Osteocyte (in vitro differentiated cells): Measurements from ENCODE around the gene C1QTNF12. TPM values are rescaled to one million over a fixed set of nuclear protein-coding genes. Genes with fewer than 3 reads are reported as not detected.

ENCODE experiments used
- DNase-seq: peaks from one replicate; pipeline ENCODE4 v3.0.0; 2021; ENCODE audit warnings: mixed read lengths; ENCODE audit not compliant: unreplicated experiment; ENCODE audit errors: extremely low spot score
- H3K27ac Mint-ChIP-seq: one replicate; pipeline ENCODE4 v1.8.0; 2021; ENCODE audit warnings: mild to moderate bottlenecking, mixed read lengths; ENCODE audit not compliant: unreplicated experiment
- H3K27me3 Mint-ChIP-seq: one replicate; pipeline ENCODE4 v1.8.0; 2021; ENCODE audit warnings: mixed read lengths; ENCODE audit not compliant: unreplicated experiment
- H3K36me3 Mint-ChIP-seq: one replicate; pipeline ENCODE4 v1.8.0; 2021; ENCODE audit warnings: mixed read lengths; ENCODE audit not compliant: unreplicated experiment
- H3K4me1 Mint-ChIP-seq: one replicate; pipeline ENCODE4 v1.8.0; 2021; ENCODE audit warnings: mixed read lengths; ENCODE audit not compliant: unreplicated experiment
- H3K4me3 Mint-ChIP-seq: one replicate; pipeline ENCODE4 v1.8.0; 2021; ENCODE audit warnings: mild to moderate bottlenecking, moderate library complexity, mixed read lengths; ENCODE audit not compliant: unreplicated experiment
- H3K9me3 Mint-ChIP-seq: one replicate; pipeline ENCODE4 v1.8.0; 2021; ENCODE audit warnings: mixed read lengths; ENCODE audit not compliant: unreplicated experiment
- total RNA-seq: library from RNA; stranded (reverse); gene quantifications from 2 replicates; pipeline ENCODE4 v1.2.1, GENCODE V29; 2021
- TF ChIP-seq, protein P1 (sequence below): fragments of 200-600 bp; sonication (generic); IDR thresholded peaks from 2 replicates; pipeline ENCODE4 v1.5.0; 2021; ENCODE audit warnings: antibody characterized with exemption, mild to moderate bottlenecking, moderate library complexity

C1QTNF12 gene
- total RNA-seq, 1 donor from 2014 or later, result 3.6 TPM

DNA sequence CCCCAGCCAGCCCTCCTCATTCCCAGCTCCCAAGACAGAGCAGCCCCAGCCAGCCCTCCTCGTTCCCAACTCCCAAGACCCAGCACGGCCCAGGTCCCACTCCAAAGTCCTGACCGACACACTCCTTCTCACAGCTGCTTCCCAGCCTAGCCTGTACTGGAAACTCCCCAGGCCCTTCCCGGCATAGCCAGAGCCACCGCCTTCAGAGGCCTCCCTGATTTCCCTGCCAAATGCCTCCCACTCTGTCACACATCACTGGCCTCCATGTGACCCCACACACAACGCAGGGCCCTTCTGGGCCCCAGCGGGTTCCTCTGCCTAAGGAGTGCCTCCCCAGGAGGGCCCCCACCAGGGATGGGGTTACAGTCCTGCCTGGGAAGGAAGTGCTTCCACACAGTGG lies 24.3 kb upstream of the C1QTNF12 start:
- peaks cover 37% of the 10 kb centered on the region for H3K4me1 Mint-ChIP-seq
- no peak for DNase-seq
- no peaks in the 10 kb centered on the region for H3K9me3 Mint-ChIP-seq
- H3K27ac Mint-ChIP-seq, result peak overlapping the region; percentile 73
- TF ChIP-seq, protein P1, sequence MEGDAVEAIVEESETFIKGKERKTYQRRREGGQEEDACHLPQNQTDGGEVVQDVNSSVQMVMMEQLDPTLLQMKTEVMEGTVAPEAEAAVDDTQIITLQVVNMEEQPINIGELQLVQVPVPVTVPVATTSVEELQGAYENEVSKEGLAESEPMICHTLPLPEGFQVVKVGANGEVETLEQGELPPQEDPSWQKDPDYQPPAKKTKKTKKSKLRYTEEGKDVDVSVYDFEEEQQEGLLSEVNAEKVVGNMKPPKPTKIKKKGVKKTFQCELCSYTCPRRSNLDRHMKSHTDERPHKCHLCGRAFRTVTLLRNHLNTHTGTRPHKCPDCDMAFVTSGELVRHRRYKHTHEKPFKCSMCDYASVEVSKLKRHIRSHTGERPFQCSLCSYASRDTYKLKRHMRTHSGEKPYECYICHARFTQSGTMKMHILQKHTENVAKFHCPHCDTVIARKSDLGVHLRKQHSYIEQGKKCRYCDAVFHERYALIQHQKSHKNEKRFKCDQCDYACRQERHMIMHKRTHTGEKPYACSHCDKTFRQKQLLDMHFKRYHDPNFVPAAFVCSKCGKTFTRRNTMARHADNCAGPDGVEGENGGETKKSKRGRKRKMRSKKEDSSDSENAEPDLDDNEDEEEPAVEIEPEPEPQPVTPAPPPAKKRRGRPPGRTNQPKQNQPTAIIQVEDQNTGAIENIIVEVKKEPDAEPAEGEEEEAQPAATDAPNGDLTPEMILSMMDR, result no peak
- peaks cover 5% of the 10 kb centered on the region for H3K36me3 Mint-ChIP-seq
- H3K27me3 Mint-ChIP-seq, result no peaks in the 10 kb centered on the region
- peak overlapping the region; percentile 60 for H3K4me3 Mint-ChIP-seq

DNA sequence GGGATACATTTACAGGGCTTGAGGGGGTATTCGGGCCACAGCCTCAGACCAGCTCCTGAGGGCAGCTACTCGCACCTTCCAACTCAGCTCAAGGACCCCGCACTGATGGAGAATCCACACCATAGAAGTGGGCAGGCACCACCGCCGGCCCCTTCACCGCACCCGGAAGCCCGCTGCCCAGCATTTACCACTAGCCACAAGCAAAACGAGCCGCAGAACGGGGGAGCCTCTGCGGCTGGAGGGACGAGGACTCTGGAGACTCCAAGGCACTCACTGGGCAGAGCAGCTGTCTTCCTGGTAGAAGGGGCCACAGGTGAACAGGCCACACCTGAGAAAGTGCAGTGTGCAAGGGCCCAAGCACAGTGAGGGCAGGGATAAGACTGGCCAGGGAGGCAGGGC lies 21.8 kb upstream of the C1QTNF12 start:
- Mint-ChIP-seq H3K27me3 (no peaks in the 10 kb centered on the region), H3K9me3 (no peaks in the 10 kb centered on the region), H3K4me3 (no peak overlapping the region), H3K27ac (peak overlapping the region; percentile 54), H3K4me1 (peaks cover 59% of the 10 kb centered on the region), H3K36me3 (peaks cover 5% of the 10 kb centered on the region)
- TF ChIP-seq, protein P1, result no peak
- no peak for DNase-seq

DNA sequence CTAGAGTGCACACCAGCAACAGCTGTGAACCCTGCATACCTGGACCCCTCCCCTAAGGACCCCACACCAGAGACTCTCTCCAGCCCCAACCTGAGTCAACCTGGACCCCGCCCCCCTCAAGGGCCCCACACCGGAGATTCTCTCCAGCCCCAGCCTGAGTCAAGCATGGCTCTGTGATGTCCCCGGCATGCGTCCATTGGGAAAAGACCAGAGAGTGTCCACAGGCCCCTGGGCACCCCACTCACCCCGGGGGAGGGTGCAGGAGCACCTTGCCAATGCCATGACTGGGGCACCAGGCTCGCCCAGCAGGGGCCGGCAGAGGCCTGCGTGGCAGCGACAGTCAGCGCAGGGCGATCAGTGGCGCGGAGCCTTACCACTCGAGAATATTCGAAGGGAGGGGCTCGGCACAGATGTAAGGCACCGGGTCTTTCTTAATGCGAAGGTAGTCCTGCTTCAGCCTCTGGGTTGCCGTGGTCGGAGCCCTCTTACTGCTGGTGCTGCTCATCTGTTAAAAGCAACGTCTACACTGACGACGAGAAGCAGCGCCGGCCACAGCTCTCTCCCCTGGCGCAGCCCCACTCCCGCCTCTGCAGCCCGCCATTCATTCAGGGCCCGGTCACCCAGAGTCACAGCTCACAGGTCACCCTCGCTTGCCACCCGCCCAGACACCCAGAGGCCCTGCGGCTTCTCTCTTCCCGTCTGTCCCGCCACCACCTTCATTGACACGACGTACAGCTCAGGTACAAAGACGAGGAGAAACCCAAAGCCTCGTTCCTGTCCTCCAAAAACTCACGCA lies 21.2 kb upstream of the C1QTNF12 start:
- H3K36me3 Mint-ChIP-seq, result peaks cover 9% of the 10 kb centered on the region
- H3K27ac Mint-ChIP-seq, result peak overlapping the region; percentile 54
- no peak overlapping the region for H3K4me3 Mint-ChIP-seq
- peaks cover 56% of the 10 kb centered on the region for H3K4me1 Mint-ChIP-seq
- TF ChIP-seq, protein P1, result no peak
- H3K27me3 Mint-ChIP-seq, result no peaks in the 10 kb centered on the region
- no peak for DNase-seq
- no peaks in the 10 kb centered on the region for H3K9me3 Mint-ChIP-seq

DNA sequence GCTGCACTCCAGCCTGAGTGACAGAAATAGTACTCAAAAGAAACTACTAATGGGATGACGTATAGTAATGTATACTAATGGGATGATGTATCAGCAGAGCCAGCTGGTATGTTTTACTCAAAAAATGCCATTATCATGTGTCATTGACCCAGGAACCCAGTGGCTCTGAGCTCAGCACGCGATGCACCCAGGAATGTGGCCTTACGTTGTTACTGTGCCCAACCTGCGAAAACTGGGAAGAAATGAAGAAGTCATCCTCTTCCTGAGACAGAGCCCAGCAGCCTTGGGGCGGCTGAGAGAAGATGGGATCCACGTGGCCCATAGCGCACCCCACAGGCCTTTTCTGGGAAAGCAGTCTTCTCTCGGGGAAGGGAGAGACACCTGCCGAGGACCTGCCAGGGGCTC lies 18.3 kb upstream of the C1QTNF12 start:
- Mint-ChIP-seq H3K36me3 (peaks cover 16% of the 10 kb centered on the region), H3K9me3 (no peaks in the 10 kb centered on the region), H3K4me1 (peaks cover 39% of the 10 kb centered on the region), H3K4me3 (peak overlapping the region; percentile 26), H3K27ac (peak overlapping the region; percentile 97), H3K27me3 (no peaks in the 10 kb centered on the region)
- peak; percentile 92 for DNase-seq
- TF ChIP-seq, protein P1, result peak; percentile 68

DNA sequence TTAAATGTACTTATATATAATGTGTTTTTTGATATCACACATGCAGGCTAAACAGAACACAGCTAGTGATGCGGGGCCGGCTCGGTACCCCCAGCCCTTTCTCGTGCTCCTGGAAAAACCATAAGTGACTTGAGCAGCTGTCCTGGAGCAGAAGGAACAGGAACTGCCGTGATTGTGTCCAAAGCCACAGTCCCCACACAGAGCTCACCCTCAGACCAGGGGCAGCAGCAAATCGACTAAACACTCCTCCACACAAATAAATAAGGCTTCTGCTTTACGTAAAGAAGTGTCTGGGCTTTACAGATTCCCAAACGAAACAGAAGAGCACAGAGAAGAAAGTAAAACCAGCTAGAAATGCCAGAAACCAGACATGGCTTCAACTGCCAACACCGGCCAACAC lies 17.5 kb upstream of the C1QTNF12 start:
- no peaks in the 10 kb centered on the region for H3K9me3 Mint-ChIP-seq
- H3K27me3 Mint-ChIP-seq, result no peaks in the 10 kb centered on the region
- TF ChIP-seq, protein P1, result no peak
- no peak overlapping the region for H3K4me3 Mint-ChIP-seq
- H3K4me1 Mint-ChIP-seq, result peaks cover 39% of the 10 kb centered on the region
- H3K27ac Mint-ChIP-seq, result peak overlapping the region; percentile 97
- DNase-seq, result no peak
- H3K36me3 Mint-ChIP-seq, result peaks cover 20% of the 10 kb centered on the region
